Ureter (tissue), 1 donor: ENCODE data around the gene SLC6A2. TPM values are rescaled to one million over a fixed set of nuclear protein-coding genes. Genes with fewer than 3 reads are reported as not detected.
"Not testable (repeated sequence)": the region's sequence is repeated elsewhere in the genome, so short reads cannot be mapped to it uniquely, and the experiment has no call there.

ENCODE experiments used
- DNase-seq: peaks from one replicate; pipeline ENCODE4 v3.0.0-alpha.2; 2020; ENCODE audit warnings: low spot score
- total RNA-seq: library from RNA; stranded (reverse); gene quantifications from one replicate; pipeline ENCODE4 v1.2.4, GENCODE V29; 2023
- donor health status: DM: yes; HTN: yes; CAD: no.

The SLC6A2 gene
- total RNA-seq, 1 donor from 2014 or later = 4.6 TPM

DNA sequence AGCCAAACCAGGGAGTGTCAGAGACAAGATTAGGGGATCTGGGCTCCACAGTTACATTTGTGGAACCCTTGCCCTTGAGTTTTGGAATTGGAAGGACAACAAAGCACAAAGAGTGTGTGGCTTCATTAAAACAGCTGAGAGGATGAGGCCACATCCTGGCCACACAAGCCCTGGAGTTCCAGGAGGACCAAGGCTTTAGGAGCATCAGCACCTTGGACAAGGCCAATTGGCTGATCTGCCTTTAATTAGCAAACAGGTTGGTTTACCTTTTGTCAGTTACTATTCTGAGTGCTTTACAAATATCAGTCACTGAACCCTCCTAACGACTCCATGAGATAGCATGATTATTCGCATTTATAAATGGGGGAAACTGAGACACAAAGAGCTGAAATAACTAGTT lies 54.7 kb downstream of the SLC6A2 start:
- DNase-seq = no peak

DNA sequence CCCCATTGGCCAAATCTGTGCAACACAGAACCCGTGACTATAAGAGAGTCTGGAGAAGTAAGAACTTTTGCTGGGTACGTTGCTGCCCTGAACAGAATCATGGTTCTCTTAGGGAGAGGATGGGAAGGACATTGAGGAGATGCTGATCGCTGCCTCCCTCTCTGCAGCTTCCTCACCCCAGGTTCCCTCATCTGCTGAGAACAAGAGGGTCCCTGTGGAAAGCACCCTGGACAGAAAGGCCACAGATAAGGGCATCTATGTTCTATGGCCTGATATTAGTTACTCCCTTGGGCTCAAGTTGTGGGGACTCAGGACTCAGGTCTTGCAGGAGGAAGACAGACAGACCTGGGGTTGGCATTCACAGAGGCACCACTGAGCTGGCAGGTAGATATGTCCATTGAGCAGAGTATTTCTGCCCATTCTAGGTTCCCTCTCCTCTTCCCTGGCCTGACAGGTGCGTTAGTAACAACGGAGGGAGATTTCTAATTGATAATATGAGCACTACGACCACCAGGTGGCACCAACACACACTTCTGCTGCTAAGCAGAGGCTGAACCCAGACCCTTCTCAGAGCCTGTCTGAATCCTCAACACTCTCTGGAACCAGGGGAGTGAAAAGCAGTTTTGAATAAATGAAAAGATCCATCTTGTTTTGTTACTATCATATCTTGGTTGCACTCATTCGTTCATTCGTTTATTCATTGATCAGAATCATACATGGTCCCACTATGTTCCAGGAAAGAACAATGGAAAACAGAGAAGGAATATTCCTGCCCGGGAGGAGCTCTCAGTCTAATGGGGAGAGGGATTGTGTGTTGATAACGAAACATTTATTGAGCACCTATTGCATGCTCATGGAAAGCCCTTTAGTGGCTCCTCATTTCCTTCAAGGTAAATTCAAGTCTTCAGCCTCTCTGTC lies 56.4 kb downstream of the SLC6A2 start:
- peak; percentile 64 for DNase-seq

DNA sequence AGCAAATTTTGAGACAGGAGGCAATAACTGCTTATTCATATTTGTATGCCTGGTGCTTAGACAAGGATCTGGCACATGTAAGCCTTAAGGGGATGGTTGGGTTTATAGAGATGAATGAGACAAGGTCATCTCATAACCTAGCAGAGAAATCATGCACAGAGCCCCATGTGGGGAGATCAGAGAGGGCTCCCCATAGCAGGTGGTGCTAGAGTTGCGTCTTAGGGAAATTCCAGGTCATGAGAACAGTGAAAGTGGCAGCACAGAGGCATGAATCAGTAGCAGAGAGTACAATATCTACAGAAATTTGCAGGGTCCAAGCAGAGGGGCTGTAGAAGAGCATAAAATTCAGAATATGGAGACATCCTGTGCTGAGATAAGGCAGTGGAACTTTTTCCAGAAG lies 57.3 kb downstream of the SLC6A2 start:
- DNase-seq = no peak

DNA sequence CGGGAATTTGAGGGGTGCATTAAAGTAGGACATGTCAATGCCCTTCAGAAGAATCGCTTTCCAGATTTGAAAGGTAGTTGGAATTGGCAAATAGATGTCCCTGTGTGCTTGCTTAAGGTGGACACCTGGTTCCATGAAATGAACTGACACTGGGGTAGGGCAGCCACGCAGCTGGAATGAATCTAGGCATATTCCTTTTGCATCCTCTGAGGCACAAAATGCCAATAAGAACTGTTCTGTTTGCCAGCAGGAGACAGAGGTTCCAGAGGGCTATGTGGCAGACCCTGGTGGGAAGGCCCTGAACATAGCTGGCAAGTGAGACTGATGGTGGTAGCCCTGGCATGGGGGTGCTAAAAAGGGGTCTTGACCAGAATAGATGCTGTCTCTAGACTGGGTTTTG lies 61.5 kb downstream of the SLC6A2 start:
- no peak for DNase-seq

DNA sequence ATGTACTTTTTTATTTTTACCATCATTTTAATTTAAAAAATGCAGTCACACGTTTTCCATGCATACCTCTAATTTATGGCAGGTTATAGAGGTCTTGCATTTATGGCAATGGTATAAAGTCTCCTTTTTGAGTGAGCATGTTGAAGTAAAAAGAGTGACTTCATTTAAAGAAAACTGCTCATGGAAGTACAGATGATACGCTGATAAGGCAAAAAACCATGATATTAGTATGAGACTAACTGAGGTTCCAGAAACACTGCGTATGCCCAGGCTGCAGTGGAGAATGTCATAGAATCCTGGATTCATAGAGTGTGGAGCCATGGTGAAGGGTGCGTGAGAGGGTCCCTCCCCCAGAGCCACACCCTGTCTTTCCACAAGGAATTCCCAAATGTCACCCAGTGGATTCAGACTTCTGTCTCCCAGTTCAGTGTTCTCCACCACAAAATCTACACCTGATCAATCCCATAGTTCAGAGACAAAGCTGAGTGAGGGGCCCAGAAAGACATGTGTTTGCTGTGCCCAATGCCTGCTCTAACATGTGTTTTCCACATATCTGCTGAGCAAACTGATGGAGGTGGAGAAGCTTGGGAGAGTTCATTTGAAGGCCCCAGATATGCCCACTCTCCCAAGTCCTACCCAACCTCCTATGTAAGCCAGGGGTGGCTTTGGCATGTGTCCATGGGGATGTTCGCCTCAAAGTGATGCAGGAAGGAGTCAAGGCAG lies 69.4 kb downstream of the SLC6A2 start:
- no peak for DNase-seq

DNA sequence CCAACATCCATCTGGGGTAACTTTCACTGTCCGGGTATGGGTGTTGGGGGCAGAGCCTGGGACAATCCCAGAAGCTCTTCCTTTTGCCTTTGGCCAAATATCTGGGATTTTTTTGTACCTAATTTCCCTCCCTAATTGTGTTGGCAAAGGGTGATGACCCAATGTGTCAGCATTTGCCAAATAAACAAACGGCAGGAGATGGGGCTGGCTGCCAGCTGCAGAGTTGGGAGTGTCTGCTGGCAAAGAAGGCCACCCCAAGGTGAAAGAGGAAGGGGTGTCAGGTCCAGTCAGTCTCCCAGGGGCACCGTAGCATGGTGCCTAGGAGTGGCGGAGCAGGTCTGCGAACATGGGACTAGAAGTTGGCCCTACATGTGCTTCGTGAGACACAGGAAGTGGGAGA lies 73.0 kb downstream of the SLC6A2 start:
- DNase-seq = no peak

DNA sequence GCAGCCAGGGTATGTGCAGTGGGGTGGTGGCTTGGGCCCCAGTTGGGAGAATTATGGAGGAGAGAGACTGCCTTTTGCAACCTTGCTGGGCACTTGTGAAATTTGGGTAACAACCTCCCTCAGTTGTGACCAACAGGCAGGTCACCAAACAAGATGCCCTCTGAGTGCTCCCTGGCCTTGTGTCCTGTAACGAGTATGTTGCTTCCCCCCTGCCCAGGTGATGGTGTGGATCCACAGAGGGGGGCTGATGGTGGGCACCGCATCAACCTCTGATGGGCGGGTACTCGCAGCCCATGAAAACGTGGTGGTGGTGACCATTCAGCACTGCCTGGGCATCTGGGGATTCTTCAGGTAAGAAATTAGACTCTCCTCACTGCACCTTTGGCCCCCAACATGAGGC lies 74.3 kb downstream of the SLC6A2 start:
- no peak for DNase-seq

DNA sequence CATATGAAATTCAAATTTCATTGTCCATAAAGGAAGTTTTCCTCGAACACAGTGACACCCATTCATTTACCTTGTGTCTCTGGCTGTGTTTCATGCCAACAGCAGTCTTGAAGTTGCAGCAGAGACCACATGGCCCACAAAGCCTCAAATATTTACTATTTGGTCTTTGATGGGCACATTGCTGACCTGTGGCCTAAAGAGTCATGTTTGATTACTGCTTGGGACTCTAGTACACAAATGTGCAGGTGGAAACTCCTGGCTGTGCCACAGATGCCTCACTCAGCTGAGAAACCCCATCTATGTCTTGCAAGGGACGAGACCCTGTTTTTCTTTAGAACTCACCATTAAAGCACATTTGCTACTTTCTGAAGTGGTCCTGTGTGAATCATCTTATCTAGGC lies 76.7 kb downstream of the SLC6A2 start:
- no peak for DNase-seq

DNA sequence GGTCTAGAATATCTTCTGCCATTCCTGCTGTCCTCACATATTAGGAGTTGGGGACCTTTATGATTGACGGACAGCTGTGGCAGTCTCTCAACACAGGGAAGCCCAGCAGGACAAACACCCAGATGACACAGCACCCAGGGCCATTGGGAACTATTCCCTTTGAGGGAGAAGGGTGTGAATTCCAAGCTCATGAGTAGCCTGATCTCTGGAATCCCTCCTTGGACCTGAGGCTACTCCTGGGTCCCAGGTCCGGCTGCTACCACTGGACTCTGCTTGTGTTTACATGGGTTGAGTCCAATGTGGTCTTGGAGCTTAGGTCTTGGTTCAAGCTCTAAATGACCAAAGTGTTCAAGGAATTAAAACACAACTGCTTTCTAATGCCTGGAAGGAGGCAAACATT lies 78.9 kb downstream of the SLC6A2 start:
- no peak for DNase-seq

DNA sequence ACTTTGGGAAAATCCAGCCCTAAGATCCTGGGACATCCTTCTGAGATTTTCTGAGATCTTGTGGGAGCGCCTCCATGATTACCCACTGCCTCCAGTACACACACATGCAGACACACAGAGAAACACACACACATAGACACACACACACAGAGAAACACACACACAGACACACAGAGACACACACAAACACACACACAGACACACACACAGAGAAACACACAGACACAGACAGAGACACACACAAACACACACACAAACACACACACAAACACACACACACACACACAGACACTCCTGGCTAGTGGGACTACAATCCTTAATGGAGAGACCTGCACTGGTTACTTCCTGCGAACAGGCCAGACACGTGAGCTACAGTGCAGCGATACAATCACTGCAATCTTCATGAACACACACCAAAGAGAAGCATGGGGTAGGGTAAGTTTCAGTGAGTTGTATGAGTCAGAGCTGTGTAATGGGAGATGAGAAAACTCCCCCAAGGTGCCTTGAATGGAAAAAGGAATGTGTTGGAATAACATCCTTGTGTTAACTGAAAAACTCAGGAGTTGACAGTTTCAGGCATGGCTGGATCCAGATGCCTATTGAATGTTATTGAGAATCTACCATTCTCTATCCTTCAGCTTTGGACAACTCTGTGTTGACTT lies 79.5 kb downstream of the SLC6A2 start:
- DNase-seq = no peak

DNA sequence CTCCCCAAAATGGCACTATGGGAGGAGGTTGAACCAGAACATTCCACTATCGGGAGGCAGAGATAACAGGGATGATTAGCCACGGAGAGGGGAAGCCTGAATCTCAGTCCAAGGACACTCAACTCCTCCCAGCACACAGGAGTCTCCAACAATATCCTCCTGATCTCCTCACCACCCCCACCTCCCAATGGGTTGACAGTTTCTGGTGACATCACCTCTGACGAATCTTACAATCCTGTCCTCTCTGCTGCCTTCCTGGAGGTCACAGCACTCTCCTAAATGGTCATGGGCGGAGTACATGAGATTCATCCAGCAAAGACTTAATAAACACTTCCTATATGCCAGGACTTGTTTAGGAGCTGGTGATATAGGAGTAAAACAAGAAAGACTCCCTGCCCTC lies 80.9 kb downstream of the SLC6A2 start:
- no peak for DNase-seq

DNA sequence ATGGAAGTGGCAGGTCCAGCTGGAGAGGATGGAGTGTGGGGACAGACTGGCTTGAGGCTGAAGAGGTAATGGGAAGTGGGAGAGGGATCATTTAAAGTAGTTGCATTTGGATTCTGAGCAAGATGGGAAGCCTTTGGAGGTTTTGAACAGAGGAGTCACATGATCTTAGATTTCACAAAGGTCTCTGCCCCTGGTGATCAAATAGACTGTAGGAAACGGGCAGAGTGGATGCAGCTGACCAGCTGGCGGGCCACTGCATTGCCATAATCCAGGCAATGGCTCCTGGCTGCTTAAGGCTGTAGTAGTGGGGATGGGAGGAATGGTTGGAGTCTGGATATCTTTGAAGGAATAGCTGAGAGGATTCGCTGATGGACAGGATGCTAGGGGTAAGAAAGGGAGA lies 81.5 kb downstream of the SLC6A2 start:
- no peak for DNase-seq

DNA sequence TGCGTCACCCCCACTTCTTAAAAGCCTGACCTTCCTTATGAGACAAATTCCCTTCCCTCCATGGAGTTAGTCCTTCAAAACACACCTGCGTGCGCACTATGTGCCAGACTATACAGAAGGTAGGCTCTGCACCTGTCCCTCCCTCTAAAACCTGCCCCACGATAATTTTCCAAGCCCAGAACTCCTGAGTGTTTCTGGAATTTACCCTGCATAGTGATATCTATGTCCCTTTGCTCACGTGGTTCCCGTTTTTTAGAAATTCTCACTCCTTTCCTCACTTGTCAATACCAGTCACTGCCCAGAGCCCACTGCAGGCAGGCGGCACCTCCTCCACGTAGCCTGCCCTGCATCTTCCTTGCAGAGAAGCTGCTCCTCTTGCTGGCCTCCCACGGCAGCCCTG lies 82.2 kb downstream of the SLC6A2 start:
- no peak for DNase-seq

DNA sequence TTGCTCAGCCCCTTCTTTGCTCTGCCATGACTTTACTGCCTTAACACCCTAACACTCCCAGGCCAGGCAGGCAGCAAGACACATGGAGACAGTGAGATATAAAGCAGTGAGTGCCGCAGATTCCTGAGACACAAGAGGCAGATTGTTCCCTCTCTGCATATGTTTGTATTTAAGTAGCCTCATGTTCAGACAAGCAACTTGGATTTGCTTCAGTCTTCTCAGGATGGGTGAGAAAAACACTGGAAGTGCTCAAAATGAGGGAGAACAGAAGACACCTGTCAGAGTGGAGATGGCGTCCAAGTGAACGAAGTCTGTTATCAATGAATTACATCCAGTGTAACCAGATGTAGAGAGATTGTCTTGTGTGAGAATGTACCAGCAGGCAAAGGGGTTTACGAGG lies 90.3 kb downstream of the SLC6A2 start:
- DNase-seq = no peak

DNA sequence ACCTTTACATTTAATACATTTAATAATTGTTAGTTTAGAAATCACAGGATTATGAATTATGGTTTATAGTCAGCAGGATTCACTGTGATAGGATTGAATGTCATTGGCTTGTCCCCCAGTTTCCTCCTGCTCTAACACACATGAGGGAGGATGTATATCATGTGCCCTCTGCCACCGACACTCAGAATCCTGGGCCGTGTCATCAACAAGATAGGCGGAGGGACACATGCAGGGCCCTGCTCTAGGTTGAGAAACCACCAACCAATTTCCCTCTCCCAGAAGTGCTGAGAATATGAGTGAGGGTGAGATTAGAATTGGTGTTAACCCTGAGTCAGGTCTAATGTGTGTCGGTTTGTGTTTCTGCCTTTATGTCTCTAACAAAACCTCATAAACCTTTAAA lies 92.0 kb downstream of the SLC6A2 start:
- no peak for DNase-seq

DNA sequence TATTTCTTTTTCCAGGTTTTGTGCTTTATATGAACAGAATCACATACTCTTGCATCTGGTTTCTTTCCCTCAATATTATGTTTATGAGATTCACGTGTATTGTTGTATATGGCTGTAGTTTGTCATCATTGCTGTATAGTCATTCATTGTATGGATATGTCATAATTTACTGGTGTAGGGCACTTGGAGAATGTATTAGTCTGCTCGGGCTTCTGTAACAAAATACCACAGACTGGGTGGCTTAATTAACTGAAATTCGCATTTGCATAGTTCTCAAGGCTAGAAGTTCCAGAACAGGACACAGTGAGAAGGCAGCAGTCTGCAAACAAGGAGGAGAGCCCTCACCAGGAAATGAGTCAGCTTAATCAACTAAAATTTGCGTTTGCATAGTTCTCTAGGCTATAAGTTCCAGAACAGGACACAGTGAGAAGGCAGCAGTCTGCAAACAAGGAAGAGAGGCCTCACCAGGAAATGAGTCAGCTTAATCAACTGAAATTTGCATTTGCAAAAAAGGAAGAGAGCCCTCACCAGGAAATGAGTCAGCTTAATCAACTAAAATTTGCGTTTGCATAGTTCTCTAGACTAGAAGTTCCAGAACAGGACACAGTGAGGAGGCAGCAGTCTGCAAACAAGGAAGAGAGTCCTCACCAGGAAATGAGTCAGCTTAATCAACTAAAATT lies 96.8 kb downstream of the SLC6A2 start:
- DNase-seq = not testable (repeated sequence)

DNA sequence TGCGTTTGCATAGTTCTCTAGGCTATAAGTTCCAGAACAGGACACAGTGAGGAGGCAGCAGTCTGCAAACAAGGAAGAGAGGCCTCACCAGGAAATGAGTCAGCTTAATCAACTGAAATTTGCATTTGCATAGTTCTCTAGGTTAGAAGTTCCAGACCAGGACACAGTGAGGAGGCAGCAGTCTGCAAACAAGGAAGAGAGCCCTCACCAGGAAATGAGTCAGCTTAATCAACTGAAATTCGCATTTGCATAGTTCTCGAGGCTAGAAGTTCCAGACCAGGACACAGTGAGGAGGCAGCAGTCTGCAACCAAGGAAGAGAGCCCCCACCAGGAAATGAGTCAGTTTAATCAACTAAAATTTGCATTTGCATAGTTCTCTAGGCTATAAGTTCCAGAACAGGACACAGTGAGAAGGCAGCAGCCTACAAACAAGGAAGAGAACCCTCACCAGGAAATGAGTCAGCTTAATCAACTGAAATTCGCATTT lies 97.4 kb downstream of the SLC6A2 start:
- not testable (repeated sequence) for DNase-seq

Other genes starting within 250 kb of the SLC6A2 start
- gene MMP2, start 176.8 kb upstream of the SLC6A2 start, total RNA-seq = 121 TPM
- gene LPCAT2, start 146.9 kb upstream of the SLC6A2 start, total RNA-seq = 23.6 TPM
- gene CAPNS2, start 89.3 kb upstream of the SLC6A2 start, total RNA-seq = 42.5 TPM
- 56.8 TPM for gene CES1, start 177.1 kb downstream of the SLC6A2 start, total RNA-seq
- 0.39 TPM for gene CES5A, start 219.4 kb downstream of the SLC6A2 start, total RNA-seq